Urothelium cell line (cell line): Measurements from ENCODE around the gene PPP1R1A.

ENCODE experiments used
- DNase-seq: peaks from one replicate; pipeline ENCODE4 v3.0.0; 2011; ENCODE audit warnings: low spot score, mixed read lengths
- FAIRE-seq: peaks from 2 replicates; lab custom pipeline; 2011; peaks lifted over from hg19 to GRCh38; lab: Jason Lieb, UNC

Gene PPP1R1A

DNA sequence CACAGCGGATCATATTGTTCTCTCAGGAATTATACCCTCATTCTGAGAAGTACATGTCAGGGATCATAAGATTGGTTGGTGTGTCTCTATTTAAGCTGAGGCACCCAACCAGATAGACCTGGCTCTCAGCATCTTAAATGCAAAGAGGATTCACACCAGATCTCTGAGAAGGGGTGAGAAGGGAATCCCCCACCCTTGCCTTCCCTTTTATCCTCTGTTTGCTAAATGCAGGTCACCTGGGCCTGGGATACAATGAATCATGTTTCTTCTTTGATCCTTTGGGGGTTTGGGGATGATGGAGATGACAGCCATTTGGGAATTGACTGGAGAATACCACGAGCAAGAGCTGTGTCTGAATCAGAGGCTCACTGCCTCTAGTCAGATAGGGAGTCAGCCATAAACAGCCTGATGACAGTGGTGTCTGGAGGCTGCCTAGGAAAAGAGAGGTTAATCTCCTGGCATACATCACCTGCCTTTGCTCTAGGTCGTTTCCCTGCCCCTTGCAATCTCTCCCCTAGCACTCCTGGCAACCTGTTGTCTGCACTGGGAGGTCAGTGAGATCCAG is 50.2 kb downstream of the PPP1R1A start:
- FAIRE-seq, result no peak
- DNase-seq, result no peak

DNA sequence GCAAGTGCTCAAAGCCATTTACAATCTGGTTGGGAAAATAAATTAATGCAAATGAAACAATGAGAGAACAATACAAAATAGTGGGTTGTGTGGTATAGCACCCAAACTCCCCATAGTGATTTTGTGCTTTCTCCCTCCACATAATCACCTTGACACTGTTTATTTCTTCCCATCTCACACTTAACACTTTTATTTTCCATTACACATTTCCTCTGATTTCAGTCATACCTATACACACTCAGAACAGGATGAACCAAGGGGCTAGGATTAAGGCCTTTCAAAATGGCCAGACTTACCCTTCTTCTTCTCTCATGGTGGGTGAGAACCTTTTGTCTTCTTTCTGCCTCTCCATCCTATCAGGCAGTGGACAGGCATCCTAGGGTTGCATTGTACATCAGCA is 53.0 kb downstream of the PPP1R1A start:
- no peak for DNase-seq
- FAIRE-seq, result no peak

DNA sequence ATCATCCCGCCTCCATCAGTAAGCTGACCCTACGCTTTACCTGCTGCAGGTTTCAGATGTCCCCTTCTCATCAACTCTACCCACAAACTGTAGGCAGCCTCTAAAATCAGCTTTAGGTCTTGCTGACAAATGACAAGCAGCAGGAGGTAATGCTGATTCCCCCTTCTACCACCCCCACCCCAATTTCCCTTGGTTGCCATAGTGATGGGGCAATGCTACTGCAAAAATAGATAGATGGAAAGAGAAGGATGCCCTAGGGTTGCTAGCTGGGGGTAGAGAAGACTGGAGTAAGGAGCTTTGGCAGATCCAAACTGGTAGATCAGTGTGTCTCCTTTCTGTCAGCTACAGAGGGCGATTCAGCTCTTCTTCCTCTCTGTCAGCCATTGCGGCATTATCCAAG is 58.9 kb downstream of the PPP1R1A start:
- DNase-seq, result no peak
- no peak for FAIRE-seq
